ENCODE data around the gene GHR. TPM values are rescaled to one million over a fixed set of nuclear protein-coding genes. Genes with fewer than 3 reads are reported as not detected.

Gene GHR
- total and polyA plus RNA-seq, 2 of the 8 experiments (the other 6 are each of a cell fraction or from before 2014, with no cell fraction given), result 0.15 to 0.19 TPM

- TF ChIP-seq CREB1 (IDR thresholded peaks at IDR 0.05) (no peak), TAF7 (optimal IDR thresholded peaks at IDR 0.05; ENCODE audit: borderline replicate concordance, low read depth, low read length) (no peak), HDAC6 (IDR thresholded peaks at IDR 0.05; ENCODE audit: low read depth, low read length) (no peak)
Measured at GRCh38 chr5:42526179-42526578, 102.9 kb downstream of the GHR start (continued).

Measured in H1 (cell line).